ENCODE results near the gene TMPRSS13. TPM values are rescaled to one million over a fixed set of nuclear protein-coding genes. Genes with fewer than 3 reads are reported as not detected.
"Not testable (repeated sequence)": the region's sequence is repeated elsewhere in the genome, so short reads cannot be mapped to it uniquely, and the experiment has no call there.

The TMPRSS13 gene
- total RNA-seq: 5.7 and 6.1 TPM in 2 replicates
- long read RNA-seq, partial matches to known transcripts: 2 of 15 reads
- long read RNA-seq, other reads (novel, unspliced or antisense): 8 of 15 reads

DNA sequence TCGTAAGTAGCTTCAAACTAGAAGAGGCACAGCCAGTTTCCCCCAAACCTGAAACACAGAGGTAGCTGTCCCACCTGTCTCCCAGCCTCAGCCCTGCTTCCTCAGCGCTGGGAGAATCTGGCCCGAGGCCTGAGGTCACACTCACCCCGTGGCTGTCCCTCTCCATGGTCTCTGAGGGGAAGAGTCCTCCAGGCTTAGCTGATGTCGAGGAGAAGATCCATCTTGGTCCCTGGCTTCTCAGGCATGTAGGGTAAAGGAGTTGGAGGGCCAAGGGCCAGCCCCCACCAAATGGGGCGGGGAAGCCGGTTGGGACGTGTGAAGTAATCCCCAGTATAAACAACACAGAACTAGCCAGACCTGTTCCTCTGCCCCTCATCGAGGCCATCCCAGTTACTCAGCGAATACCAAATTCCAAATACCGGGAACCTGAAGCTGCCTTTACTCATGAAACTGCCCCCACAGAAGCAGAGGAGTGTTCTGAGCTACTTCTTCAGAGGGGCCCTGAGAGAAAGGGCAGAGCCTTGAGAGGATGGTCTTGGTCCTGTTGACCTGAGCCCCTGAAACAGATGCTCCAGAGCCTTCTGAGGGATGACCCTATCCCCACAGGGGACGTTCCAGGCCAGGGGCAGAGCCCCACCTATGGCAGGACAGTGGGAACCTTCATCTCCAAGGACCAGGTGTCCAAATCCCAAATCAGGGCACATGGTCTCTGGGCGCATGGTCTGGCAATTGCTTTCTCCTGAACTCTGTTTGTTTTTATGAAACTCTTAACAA is at the start of gene TMPRSS13:
TMPRSS13 (minus strand) TSS at position 261 of the 774 bp plus-strand sequence; CDS start at position 166, 95 bp downstream.
- peaks cover 29% of the 10 kb centered on the region for H3K4me1 Mint-ChIP-seq (ENCODE audit: low read depth)
- H3K9me3 Mint-ChIP-seq (ENCODE audit: low read depth): no peaks in the 10 kb centered on the region
- no peaks in the 10 kb centered on the region for H3K27me3 Mint-ChIP-seq
- peak within 1 kb of the TSS; percentile 97 for H3K27ac Mint-ChIP-seq
- no peaks in the 10 kb centered on the region for H3K36me3 Mint-ChIP-seq (ENCODE audit: insufficient read depth)
- H3K4me3 Mint-ChIP-seq (ENCODE audit: low read depth): peak within 1 kb of the TSS; percentile 62
- DNase-seq (ENCODE audit: low spot score, unreplicated experiment): no peak
- TF ChIP-seq, protein P1, sequence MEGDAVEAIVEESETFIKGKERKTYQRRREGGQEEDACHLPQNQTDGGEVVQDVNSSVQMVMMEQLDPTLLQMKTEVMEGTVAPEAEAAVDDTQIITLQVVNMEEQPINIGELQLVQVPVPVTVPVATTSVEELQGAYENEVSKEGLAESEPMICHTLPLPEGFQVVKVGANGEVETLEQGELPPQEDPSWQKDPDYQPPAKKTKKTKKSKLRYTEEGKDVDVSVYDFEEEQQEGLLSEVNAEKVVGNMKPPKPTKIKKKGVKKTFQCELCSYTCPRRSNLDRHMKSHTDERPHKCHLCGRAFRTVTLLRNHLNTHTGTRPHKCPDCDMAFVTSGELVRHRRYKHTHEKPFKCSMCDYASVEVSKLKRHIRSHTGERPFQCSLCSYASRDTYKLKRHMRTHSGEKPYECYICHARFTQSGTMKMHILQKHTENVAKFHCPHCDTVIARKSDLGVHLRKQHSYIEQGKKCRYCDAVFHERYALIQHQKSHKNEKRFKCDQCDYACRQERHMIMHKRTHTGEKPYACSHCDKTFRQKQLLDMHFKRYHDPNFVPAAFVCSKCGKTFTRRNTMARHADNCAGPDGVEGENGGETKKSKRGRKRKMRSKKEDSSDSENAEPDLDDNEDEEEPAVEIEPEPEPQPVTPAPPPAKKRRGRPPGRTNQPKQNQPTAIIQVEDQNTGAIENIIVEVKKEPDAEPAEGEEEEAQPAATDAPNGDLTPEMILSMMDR (IDR thresholded peaks at IDR 0.05; ENCODE audit: unreplicated experiment): no peak

DNA sequence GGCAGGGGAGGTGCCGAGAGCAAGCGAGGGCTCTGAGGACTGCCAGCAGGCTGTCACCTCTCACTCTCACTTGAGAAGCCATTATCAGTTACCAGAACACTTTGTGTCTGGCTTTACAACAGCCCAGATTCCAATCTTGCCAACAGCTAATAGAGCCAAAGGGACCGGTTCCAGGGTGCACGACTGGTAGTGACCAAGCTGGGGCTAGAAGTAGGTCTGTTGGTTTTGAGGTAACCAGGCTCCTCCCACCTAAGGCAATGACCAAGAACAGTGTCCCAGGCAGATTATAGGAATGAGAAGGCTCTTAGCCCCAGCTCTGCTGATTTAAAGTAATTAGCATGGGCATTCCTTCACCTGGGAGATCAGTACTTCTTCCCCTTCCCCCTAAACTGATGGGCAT is 49.8 kb upstream of the TMPRSS13 start:
- H3K27me3 Mint-ChIP-seq: peaks cover 18% of the 10 kb centered on the region
- no peak overlapping the region for H3K27ac Mint-ChIP-seq
- DNase-seq (ENCODE audit: low spot score, unreplicated experiment): no peak
- no peaks in the 10 kb centered on the region for H3K4me1 Mint-ChIP-seq (ENCODE audit: low read depth)
- no peak overlapping the region for H3K4me3 Mint-ChIP-seq (ENCODE audit: low read depth)
- no peaks in the 10 kb centered on the region for H3K9me3 Mint-ChIP-seq (ENCODE audit: low read depth)
- TF ChIP-seq, protein P1 (IDR thresholded peaks at IDR 0.05; ENCODE audit: unreplicated experiment): no peak
- no peaks in the 10 kb centered on the region for H3K36me3 Mint-ChIP-seq (ENCODE audit: insufficient read depth)

DNA sequence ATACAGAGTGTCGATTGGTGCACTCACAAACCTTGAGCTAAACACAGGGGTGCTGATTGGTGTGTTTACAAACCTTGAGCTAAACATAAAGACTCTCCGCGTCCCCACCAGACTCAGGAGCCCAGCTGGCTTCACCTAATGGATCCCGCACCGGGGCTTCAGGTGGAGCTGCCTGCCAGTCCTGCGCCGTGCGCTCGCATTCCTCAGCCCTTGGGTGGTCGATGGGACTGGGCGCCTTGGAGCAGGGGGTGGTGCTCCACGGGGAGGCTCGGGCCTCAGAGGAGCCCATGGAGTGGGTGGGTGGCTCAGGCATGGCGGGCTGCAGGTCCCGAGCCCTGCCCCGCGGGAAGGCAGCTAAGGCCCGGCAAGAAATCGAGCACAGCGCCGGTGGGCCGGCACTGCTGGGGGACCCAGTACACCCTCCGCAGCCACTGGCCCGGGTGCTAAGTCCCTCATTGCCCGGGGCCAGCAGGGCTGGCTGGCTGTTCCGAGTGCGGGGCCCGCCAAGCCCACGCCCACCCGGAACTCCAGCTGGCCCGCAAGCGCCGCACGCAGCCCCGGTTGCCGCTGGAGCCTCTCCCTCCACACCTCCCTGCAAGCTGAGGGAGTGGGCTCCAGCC is 49.2 kb upstream of the TMPRSS13 start:
- H3K36me3 Mint-ChIP-seq (ENCODE audit: insufficient read depth); H3K9me3 Mint-ChIP-seq (ENCODE audit: low read depth); H3K4me1 Mint-ChIP-seq (ENCODE audit: low read depth); H3K4me3 Mint-ChIP-seq (ENCODE audit: low read depth); H3K27ac Mint-ChIP-seq; DNase-seq (ENCODE audit: low spot score, unreplicated experiment): not testable (repeated sequence)
- peaks cover 14% of the 10 kb centered on the region for H3K27me3 Mint-ChIP-seq

DNA sequence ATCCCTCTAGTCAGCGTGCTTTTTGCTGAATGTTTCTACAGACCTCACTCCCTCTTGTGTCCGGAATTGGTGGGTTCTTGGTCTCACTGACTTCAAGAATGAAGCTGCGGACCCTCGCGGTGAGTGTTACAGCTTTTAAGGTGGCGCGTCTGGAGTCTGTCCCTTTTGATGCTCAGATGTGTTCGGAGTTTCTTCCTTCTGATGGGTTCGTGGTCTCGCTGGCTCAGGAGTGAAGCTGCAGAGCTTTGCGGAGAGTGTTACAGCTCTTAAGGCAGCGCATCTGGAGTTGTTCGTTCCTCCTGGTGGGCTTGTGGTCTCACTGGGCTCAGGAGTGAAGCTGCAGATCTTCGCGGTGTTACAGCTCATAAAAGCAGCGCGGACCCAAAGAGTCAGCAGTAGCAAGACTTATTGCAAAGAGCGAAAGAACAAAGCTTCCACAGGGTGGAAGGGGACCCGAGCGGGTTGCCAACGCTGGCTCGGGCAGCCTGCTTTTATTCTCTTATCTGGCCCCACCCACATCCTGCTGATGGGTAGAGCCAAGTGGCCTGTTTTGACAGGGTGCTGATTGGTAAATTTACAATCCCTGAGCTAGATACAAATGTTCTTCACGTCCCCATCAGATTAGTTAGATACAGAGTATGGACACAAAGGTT is 48.5 kb upstream of the TMPRSS13 start:
- not testable (repeated sequence) for DNase-seq (ENCODE audit: low spot score, unreplicated experiment); H3K4me3 Mint-ChIP-seq (ENCODE audit: low read depth); H3K9me3 Mint-ChIP-seq (ENCODE audit: low read depth); H3K4me1 Mint-ChIP-seq (ENCODE audit: low read depth); H3K36me3 Mint-ChIP-seq (ENCODE audit: insufficient read depth); H3K27ac Mint-ChIP-seq
- peaks cover 12% of the 10 kb centered on the region for H3K27me3 Mint-ChIP-seq

- peaks cover 12% of the 10 kb centered on the region for H3K27me3 Mint-ChIP-seq
- H3K4me3 Mint-ChIP-seq (ENCODE audit: low read depth): no peak overlapping the region
- no peaks in the 10 kb centered on the region for H3K9me3 Mint-ChIP-seq (ENCODE audit: low read depth)
- no peak overlapping the region for H3K27ac Mint-ChIP-seq
- no peak for DNase-seq (ENCODE audit: low spot score, unreplicated experiment)
- H3K36me3 Mint-ChIP-seq (ENCODE audit: insufficient read depth): no peaks in the 10 kb centered on the region
- TF ChIP-seq, protein P1 (IDR thresholded peaks at IDR 0.05; ENCODE audit: unreplicated experiment): no peak
- peaks cover 7% of the 10 kb centered on the region for H3K4me1 Mint-ChIP-seq (ENCODE audit: low read depth)
Measured at GRCh38 chr11:117977029-117977428, 47.8 kb upstream of the TMPRSS13 start.

DNA sequence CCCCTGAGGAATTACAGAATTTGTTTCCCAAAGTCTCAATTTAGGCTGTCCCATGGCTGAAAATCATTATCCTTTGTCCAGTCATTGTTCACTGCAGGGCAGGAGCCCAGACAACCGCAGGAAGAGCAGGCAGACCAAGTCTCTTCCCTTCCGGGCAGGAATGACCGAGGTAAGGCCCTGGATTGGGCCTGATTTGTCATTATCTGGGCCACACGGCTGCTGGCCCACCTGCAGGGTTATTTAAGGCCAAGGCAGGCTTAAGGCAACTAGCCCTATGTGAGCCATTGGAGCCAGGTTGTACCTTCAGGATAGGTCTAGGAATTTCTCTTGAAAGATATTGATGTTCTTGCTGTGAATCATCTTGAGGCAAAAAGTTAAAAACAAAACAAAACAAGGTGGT is 47.2 kb upstream of the TMPRSS13 start:
- TF ChIP-seq, protein P1 (IDR thresholded peaks at IDR 0.05; ENCODE audit: unreplicated experiment): no peak
- H3K27me3 Mint-ChIP-seq: peaks cover 7% of the 10 kb centered on the region
- H3K4me3 Mint-ChIP-seq (ENCODE audit: low read depth): no peak overlapping the region
- H3K9me3 Mint-ChIP-seq (ENCODE audit: low read depth): no peaks in the 10 kb centered on the region
- H3K27ac Mint-ChIP-seq: no peak overlapping the region
- peaks cover 8% of the 10 kb centered on the region for H3K4me1 Mint-ChIP-seq (ENCODE audit: low read depth)
- H3K36me3 Mint-ChIP-seq (ENCODE audit: insufficient read depth): no peaks in the 10 kb centered on the region
- DNase-seq (ENCODE audit: low spot score, unreplicated experiment): no peak

All from progenitor cell of endocrine pancreas (in vitro differentiated cells).